ENCODE results near the gene CFAP210. TPM values are rescaled to one million over a fixed set of nuclear protein-coding genes. Genes with fewer than 3 reads are reported as not detected.

Gene CFAP210
- total RNA-seq, 2 donors from 2014 or later = 0.70 to 1.9 TPM

DNA sequence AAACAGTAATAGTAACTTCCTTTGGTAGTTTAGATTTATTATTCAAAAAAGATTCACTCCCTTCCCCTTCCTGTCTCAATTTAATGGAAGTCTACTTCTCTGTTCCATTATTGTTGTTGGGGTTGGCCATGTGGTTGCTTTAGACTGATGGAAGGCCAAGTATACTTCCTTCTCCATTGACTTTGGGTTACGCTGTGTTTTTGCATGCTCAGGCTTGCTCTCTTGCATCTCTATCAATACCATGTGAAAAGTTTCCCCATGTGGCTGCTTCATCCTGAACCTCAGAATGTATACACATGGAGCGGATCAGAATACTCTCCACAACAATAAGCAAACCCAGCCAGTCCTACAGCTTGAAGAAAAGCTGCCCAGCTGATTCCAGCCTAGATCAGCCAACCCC, 20.3 kb downstream of the CFAP210 start:
- no peaks in the 10 kb centered on the region for H3K9me3 Mint-ChIP-seq
- Histone ChIP-seq H3K4me1 (ENCODE audit: control insufficient read depth, insufficient read depth, low read length) (no peaks in the 10 kb centered on the region), H3K27ac (ENCODE audit: low read depth, low read length) (no peak overlapping the region), H3K36me3 (ENCODE audit: control insufficient read depth, insufficient read depth, low read length) (no peaks in the 10 kb centered on the region), H3K9ac (ENCODE audit: extremely low read depth, low read length, poor library complexity, severe bottlenecking) (no peak overlapping the region), H3K4me3 (ENCODE audit: low read length) (no peak overlapping the region), H3K27me3 (ENCODE audit: control insufficient read depth, insufficient read depth, low read length, poor library complexity, severe bottlenecking) (peaks cover 9% of the 10 kb centered on the region), H3K9me3 (ENCODE audit: control insufficient read depth, low read length) (no peaks in the 10 kb centered on the region)
- no peak overlapping the region for H3K27ac Mint-ChIP-seq
- WGBS, 2 experiments (ENCODE audit: insufficient coverage in 1 of 2, insufficient read length in 1 of 2) = 92% methylated on average over 2 of the region's 2 CpGs; no CpG with 5 or more reads in 1 of the 2 experiments
- H3K36me3 Mint-ChIP-seq (ENCODE audit: low read depth) = no peaks in the 10 kb centered on the region
- TF ChIP-seq CTCF (conservative IDR thresholded peaks at IDR 0.05) = no peak
- no peak for DNase-seq
- no peak overlapping the region for H3K4me3 Mint-ChIP-seq
- no peaks in the 10 kb centered on the region for H3K4me1 Mint-ChIP-seq
- H3K27me3 Mint-ChIP-seq (ENCODE audit: insufficient read depth) = peaks cover 2% of the 10 kb centered on the region

DNA sequence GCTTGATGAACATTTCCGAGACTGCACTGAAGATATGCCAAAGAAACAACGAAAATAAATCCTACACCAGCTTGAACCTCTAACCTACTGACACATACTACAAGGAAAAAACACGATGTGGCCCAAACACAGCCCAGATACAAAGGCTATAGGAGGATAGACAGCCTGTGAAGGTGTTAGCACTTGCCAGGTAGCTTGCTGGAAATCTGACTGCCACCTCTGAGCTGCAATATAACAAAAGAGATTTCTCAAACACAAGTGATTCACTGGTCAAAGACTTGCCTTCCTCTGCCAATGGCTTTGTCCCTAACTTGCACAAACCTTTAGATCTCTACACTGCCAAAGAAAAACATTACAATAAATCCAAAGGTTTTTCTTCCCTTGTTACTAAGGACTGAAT, 21.1 kb downstream of the CFAP210 start:
- no peak overlapping the region for H3K4me3 Mint-ChIP-seq
- H3K27ac Mint-ChIP-seq = no peak overlapping the region
- Histone ChIP-seq H3K9ac (ENCODE audit: extremely low read depth, low read length, poor library complexity, severe bottlenecking) (no peak overlapping the region), H3K4me3 (ENCODE audit: low read length) (no peak overlapping the region), H3K27me3 (ENCODE audit: control insufficient read depth, insufficient read depth, low read length, poor library complexity, severe bottlenecking) (peaks cover 17% of the 10 kb centered on the region), H3K27ac (ENCODE audit: low read depth, low read length) (no peak overlapping the region), H3K9me3 (ENCODE audit: control insufficient read depth, low read length) (no peaks in the 10 kb centered on the region), H3K36me3 (ENCODE audit: control insufficient read depth, insufficient read depth, low read length) (no peaks in the 10 kb centered on the region), H3K4me1 (ENCODE audit: control insufficient read depth, insufficient read depth, low read length) (no peaks in the 10 kb centered on the region)
- no peaks in the 10 kb centered on the region for H3K9me3 Mint-ChIP-seq
- H3K36me3 Mint-ChIP-seq (ENCODE audit: low read depth) = no peaks in the 10 kb centered on the region
- WGBS, 2 experiments (ENCODE audit: insufficient coverage in 1 of 2, insufficient read length in 1 of 2) = 76% methylated on average over 3 of the region's 3 CpGs; no CpG with 5 or more reads in 1 of the 2 experiments
- peaks cover 3% of the 10 kb centered on the region for H3K27me3 Mint-ChIP-seq (ENCODE audit: insufficient read depth)
- DNase-seq = no peak
- TF ChIP-seq CTCF (conservative IDR thresholded peaks at IDR 0.05) = no peak
- no peaks in the 10 kb centered on the region for H3K4me1 Mint-ChIP-seq

- WGBS, 2 experiments (ENCODE audit: insufficient coverage in 1 of 2, insufficient read length in 1 of 2) = 89 to 94% methylated on average over 6 of the region's 6 CpGs
- H3K4me3 Mint-ChIP-seq = no peak overlapping the region
- H3K27ac ChIP-seq (ENCODE audit: low read depth, low read length) = no peak overlapping the region
- peaks cover 24% of the 10 kb centered on the region for H3K27me3 ChIP-seq (ENCODE audit: control insufficient read depth, insufficient read depth, low read length, poor library complexity, severe bottlenecking)
- no peak for DNase-seq
- H3K4me3 ChIP-seq (ENCODE audit: low read length) = no peak overlapping the region
- H3K27me3 Mint-ChIP-seq (ENCODE audit: insufficient read depth) = peaks cover 6% of the 10 kb centered on the region
- H3K4me1 Mint-ChIP-seq = no peaks in the 10 kb centered on the region
- no peaks in the 10 kb centered on the region for H3K9me3 ChIP-seq (ENCODE audit: control insufficient read depth, low read length)
- TF ChIP-seq CTCF (conservative IDR thresholded peaks at IDR 0.05) = no peak
- H3K4me1 ChIP-seq (ENCODE audit: control insufficient read depth, insufficient read depth, low read length) = no peaks in the 10 kb centered on the region
- H3K36me3 Mint-ChIP-seq (ENCODE audit: low read depth) = no peaks in the 10 kb centered on the region
- H3K36me3 ChIP-seq (ENCODE audit: control insufficient read depth, insufficient read depth, low read length) = no peaks in the 10 kb centered on the region
- H3K9me3 Mint-ChIP-seq = no peaks in the 10 kb centered on the region
- no peak overlapping the region for H3K9ac ChIP-seq (ENCODE audit: extremely low read depth, low read length, poor library complexity, severe bottlenecking)
- H3K27ac Mint-ChIP-seq = no peak overlapping the region
Measured at GRCh38 chr2:169672406-169672805, 21.8 kb downstream of the CFAP210 start.

Measured in endodermal cell (in vitro differentiated cells).